Coronary artery (tissue), 2 donors: ENCODE data around the gene RAB11A.

ENCODE experiments used
- DNase-seq: peaks from one replicate; pipeline ENCODE4 v3.0.0-alpha.2; 2017; ENCODE audit warnings: low spot score
- H3K27ac ChIP-seq, 2 donors: fragments of 200-600 bp; sonication (generic); one replicate each; pipeline ENCODE4 v1.5.1; 2016 to 2019
- H3K4me3 ChIP-seq: fragments of 200-600 bp; sonication (generic); 2 replicates; pipeline ENCODE4 v1.5.1; 2016; ENCODE audit warnings: mild to moderate bottlenecking, moderate library complexity
- TF ChIP-seq, protein P1 (sequence below): fragments of 200-600 bp; sonication (generic); IDR thresholded peaks from one replicate; pipeline ENCODE4 v1.5.1; 2019; ENCODE audit warnings: antibody characterized with exemption

Gene RAB11A

DNA sequence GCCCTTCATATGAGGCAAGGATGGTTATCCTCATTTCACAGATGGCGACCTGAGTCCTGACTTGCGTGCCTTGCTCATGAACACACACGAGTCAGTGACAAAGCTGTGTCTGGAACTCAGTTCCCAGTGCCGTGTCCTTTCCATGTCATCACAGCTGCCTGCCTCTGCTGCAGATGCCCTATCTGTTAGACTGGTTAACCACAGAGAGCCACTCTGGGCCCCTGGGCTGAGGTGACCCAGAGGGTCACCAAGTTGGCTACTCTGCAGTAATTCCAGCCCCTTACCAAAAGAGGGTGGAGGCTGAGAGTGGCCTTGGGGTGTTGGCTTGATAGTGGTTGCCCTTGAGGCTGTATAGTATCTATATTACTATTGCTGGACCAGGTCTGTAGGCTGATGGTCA is 41.0 kb downstream of the RAB11A start:
- Histone ChIP-seq H3K27ac (no peak overlapping the region), H3K4me3 (no peak overlapping the region)
- peak; percentile 41 for DNase-seq
- TF ChIP-seq, protein P1, sequence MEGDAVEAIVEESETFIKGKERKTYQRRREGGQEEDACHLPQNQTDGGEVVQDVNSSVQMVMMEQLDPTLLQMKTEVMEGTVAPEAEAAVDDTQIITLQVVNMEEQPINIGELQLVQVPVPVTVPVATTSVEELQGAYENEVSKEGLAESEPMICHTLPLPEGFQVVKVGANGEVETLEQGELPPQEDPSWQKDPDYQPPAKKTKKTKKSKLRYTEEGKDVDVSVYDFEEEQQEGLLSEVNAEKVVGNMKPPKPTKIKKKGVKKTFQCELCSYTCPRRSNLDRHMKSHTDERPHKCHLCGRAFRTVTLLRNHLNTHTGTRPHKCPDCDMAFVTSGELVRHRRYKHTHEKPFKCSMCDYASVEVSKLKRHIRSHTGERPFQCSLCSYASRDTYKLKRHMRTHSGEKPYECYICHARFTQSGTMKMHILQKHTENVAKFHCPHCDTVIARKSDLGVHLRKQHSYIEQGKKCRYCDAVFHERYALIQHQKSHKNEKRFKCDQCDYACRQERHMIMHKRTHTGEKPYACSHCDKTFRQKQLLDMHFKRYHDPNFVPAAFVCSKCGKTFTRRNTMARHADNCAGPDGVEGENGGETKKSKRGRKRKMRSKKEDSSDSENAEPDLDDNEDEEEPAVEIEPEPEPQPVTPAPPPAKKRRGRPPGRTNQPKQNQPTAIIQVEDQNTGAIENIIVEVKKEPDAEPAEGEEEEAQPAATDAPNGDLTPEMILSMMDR, result no peak

GRCh38 chr15:65912235-65912634 is 42.9 kb downstream of the RAB11A start:
- DNase-seq, result peak; percentile 29
- Histone ChIP-seq H3K4me3 (no peak overlapping the region), H3K27ac (no peak overlapping the region)
- TF ChIP-seq, protein P1, result no peak

DNA sequence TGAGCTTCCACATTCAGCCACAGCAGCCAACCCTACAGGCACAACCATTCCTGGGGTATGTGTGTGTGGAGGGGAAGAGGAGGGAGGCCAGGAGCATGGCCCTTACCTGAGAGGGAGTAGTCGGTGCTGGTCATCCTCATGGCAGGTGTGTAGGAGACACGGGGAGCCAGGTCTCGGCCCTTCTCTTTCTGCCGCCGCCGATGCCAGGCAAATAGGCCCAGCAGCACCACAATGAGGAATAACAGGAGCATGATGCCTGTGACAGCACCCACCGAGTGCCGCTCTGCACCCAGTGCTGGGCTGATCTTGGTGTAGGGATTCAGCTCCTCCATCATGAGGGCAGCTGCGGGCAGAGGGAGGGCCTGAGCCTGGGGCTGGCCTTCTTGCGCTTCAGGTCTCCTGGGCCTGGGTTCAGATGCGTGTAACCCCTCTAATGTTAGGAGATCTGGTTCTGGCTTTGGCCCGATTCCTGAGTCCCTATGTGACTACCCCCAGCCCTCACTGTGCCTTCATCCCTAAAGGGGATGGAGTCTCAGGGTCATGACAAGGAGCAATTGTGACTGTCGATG is 44.4 kb downstream of the RAB11A start:
- DNase-seq, result peak; percentile 61
- TF ChIP-seq, protein P1, result no peak
- H3K4me3 ChIP-seq, result no peak overlapping the region
- no peak overlapping the region for H3K27ac ChIP-seq

DNA sequence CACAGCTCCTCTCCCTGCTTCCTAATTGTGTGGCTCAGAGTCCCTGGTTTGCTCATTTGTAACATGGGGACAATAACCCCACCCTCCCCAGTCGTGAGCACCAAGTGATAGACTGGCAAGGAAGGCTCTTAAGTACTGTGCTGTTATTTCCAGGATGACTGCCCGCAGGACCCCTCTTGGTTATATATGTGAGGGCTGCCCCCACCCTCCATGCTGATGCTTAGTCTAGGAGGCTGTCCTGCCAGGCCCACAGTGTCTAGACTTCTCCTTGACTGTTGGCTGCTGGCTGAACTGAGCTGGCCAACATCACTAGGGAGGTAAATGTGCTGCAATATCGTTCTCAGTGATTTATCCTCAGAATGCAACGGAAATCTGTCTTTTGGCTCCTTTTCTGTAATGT is 45.1 kb downstream of the RAB11A start:
- Histone ChIP-seq H3K4me3 (no peak overlapping the region), H3K27ac (no peak overlapping the region)
- peak; percentile 43 for DNase-seq
- TF ChIP-seq, protein P1, result no peak

DNA sequence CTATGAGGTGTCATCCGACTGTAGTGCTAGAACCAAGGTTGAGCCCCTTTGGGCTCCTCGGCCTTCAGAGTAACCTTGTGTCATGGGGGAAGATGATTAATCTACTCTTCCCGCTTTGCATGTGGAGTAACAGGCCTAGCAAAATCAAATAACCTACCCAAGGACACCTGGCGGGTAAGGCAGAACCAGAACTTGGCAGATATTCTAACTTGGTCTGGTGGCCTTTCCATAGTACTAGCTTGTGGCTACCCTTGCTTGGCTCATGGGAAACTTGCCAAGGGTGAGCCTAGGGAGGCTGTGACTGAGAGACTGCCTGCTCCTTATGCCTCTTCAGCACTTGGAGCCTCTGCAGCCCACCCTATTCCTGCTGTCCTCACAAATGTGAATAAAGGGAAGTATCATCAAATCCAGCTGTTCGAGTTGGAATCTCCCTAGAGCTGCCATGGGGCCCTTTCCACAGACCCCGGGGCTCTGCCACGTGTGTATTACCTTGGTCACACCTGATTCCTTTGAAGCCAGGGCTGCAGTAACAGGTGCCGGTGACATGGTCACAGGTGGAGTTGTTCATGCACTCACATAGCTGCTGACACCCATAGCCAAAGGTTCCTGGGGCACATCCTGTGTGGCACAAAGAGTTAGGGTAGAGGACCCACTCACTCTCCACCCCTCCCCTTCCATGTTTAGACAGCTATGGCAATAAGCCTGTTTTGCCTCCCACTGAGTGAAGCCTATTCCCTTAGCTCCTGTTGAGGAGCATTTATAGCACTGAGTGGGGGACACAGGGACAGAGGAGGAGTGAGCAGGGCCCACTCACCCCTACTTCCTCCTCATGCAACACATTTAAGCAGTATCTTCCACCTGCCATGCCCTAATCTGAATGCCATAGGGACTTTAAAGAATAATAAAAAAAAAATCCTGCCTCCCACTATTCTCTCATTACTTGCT is 46.0 kb downstream of the RAB11A start:
- no peak overlapping the region for H3K27ac ChIP-seq
- TF ChIP-seq, protein P1, result no peak
- no peak for DNase-seq

DNA sequence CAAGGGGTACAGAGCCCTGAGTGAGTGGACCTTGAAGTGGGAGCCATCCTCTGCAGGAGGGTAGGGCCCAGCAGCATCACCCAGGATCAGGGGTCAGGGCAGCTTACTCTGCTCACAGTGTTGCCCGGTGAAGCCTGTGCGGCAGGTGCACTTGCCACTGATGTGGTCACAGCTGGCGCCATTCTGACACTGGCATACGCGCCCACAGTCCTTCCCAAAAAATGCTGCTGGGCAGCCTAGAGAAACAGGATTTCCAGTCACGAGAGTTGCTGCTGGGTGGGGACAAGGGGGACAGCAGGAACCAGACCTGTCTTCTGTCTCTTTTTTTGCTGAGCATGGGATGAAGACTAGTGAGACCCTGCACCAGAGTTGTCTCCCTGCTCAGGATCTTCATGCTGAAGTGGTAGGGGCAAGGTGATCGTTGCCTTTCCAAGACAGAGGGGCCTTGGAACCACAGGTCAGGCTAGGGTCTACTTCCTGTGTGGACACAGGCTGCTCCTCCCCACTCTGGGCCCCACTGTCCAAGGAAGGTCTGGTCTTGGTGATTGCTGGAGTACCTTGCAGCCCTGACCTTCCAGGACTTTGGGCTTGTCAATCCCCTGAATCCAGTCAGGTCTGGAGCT is 46.9 kb downstream of the RAB11A start:
- no peak for DNase-seq
- Histone ChIP-seq H3K27ac (no peak overlapping the region), H3K4me3 (peak overlapping the region; percentile 42)
- TF ChIP-seq, protein P1, result no peak

More for the DNA sequence above, 46.0 kb downstream of the RAB11A start:
- H3K4me3 ChIP-seq, result no peak overlapping the region
